HL-60/S4 treated with phorbol 12-myristate 13-acetate at 8.2 ng/mL for 4 days and 3 days (cell line): ENCODE results near the gene SDF2L1.
"Not testable (repeated sequence)": the region's sequence is repeated elsewhere in the genome, so short reads cannot be mapped to it uniquely, and the experiment has no call there.

ENCODE experiments used
- in situ Hi-C: fragments of 300-500 bp; cut with MboI; formaldehyde crosslinking; loops from 2 replicates; pipeline ENCODE4 v1.15.0; 2022; ENCODE audit warnings: low sequenced_read_pairs

Gene SDF2L1

GRCh38 chr22:21641789-21642583 is at the start of gene SDF2L1:
SDF2L1 (plus strand) TSS chr22:21642302; CDS start chr22:21642337, 35 bp downstream.
- in situ Hi-C loops: no loop called here

GRCh38 chr22:21592422-21592821 is 49.7 kb upstream of the SDF2L1 start:
- in situ Hi-C loops: no loop called here

- in situ Hi-C loops: no loop called here
Observed at GRCh38 chr22:21593406-21594232, 48.5 kb upstream of the SDF2L1 start.

GRCh38 chr22:21594865-21595452 is 47.1 kb upstream of the SDF2L1 start:
- in situ Hi-C loops: no loop called here

- in situ Hi-C loops: not testable (repeated sequence)
Observed at GRCh38 chr22:21596356-21597135, 45.6 kb upstream of the SDF2L1 start.

- in situ Hi-C loops: no loop called here
Observed at GRCh38 chr22:21598302-21598701, 43.8 kb upstream of the SDF2L1 start.

GRCh38 chr22:21599053-21599893 is 42.8 kb upstream of the SDF2L1 start:
- in situ Hi-C loops: no loop called here

- in situ Hi-C loops: no loop called here
Observed at GRCh38 chr22:21602579-21602978, 39.5 kb upstream of the SDF2L1 start.

GRCh38 chr22:21603973-21604372 is 38.1 kb upstream of the SDF2L1 start:
- in situ Hi-C loops: no loop called here

GRCh38 chr22:21605887-21606564 is 36.1 kb upstream of the SDF2L1 start:
- in situ Hi-C loops: no loop called here

GRCh38 chr22:21606775-21607174 is 35.3 kb upstream of the SDF2L1 start:
- in situ Hi-C loops: no loop called here

GRCh38 chr22:21609556-21610157 is 32.4 kb upstream of the SDF2L1 start:
- in situ Hi-C loops: not testable (repeated sequence)

GRCh38 chr22:21611210-21611977 is 30.7 kb upstream of the SDF2L1 start:
- in situ Hi-C loops: no loop called here

GRCh38 chr22:21612858-21613257 is 29.2 kb upstream of the SDF2L1 start:
- in situ Hi-C loops: no loop called here

GRCh38 chr22:21613553-21614233 is 28.4 kb upstream of the SDF2L1 start:
- in situ Hi-C loops: no loop called here

GRCh38 chr22:21615731-21616130 is 26.4 kb upstream of the SDF2L1 start:
- in situ Hi-C loops: no loop called here

GRCh38 chr22:21617337-21617736 is 24.8 kb upstream of the SDF2L1 start:
- in situ Hi-C loops: not testable (repeated sequence)

GRCh38 chr22:21621025-21621424 is 21.1 kb upstream of the SDF2L1 start:
- in situ Hi-C loops: no loop called here
